K562 (cell line): Measurements from ENCODE around the gene AMBRA1.

Source experiments
- AFF4 ChIP-seq: sonication (generic); formaldehyde crosslinking; IDR thresholded peaks from 2 replicates; pipeline ENCODE4 v1.8.0; 2023; ENCODE audit warnings: mild to moderate bottlenecking, missing genetic modification reagents
- CTCF ChIP-seq, 3 experiments: IDR thresholded peaks in 2 of 3; conservative IDR thresholded peaks in 1 of 3; 2 replicates each; pipeline ENCODE4 v1.5.1; 2011 to 2012; ENCODE audit warnings: low read length in 3 of 3, mild to moderate bottlenecking in 3 of 3, control low read depth in 2 of 3, improper control_type of control experiment in 1 of 3, inconsistent platforms in 1 of 3, low read depth in 1 of 3, mixed read lengths in 1 of 3, moderate library complexity in 1 of 3; ENCODE audit not compliant: insufficient read depth in 2 of 3
- JUND ChIP-seq, 2 experiments: IDR thresholded peaks; 2 replicates in 1 of 2; 3 replicates in 1 of 2; pipeline ENCODE4 v1.6.1; 2011; ENCODE audit warnings: borderline replicate concordance in 2 of 2, low read depth in 2 of 2, low read length in 2 of 2, improper control_type of control experiment in 1 of 2, missing biosample characterization in 1 of 2, missing genetic modification characterization in 1 of 2, missing genetic modification reagents in 1 of 2
- KLF13 ChIP-seq: fragments of 450-650 bp; IDR thresholded peaks from 2 replicates; pipeline ENCODE4 v1.6.1; 2016; ENCODE audit warnings: missing genetic modification characterization, low read depth, mild to moderate bottlenecking, missing compliant biosample characterization, moderate library complexity, borderline replicate concordance
- POLR2AphosphoS5 ChIP-seq: IDR thresholded peaks from 2 replicates; pipeline ENCODE4 v1.6.1; 2011; ENCODE audit warnings: mild to moderate bottlenecking, low read depth, low read length, moderate library complexity; ENCODE audit not compliant: control insufficient read depth, insufficient read depth
- RUNX1 ChIP-seq: sonication (generic); IDR thresholded peaks from 2 replicates; pipeline ENCODE4 v1.6.1; 2016; ENCODE audit warnings: antibody characterized with exemption, low read depth
- TOE1 ChIP-seq, 2 experiments: fragments of 450-650 bp in 1 of 2; sonication (generic) in 1 of 2; formaldehyde crosslinking in 1 of 2; IDR thresholded peaks; 2 replicates each; pipeline versions ENCODE4 v1.7.1 to v1.8.0; 2016 to 2022; ENCODE audit warnings: borderline replicate concordance in 2 of 2, mild to moderate bottlenecking in 2 of 2, antibody characterized with exemption in 1 of 2, inconsistent platforms in 1 of 2, low read depth in 1 of 2, missing genetic modification reagents in 1 of 2, moderate library complexity in 1 of 2
- YY1 ChIP-seq, 3 experiments: IDR thresholded peaks; 2 replicates each; pipeline ENCODE4 v1.6.1; 2011; ENCODE audit warnings: low read length in 2 of 3, mild to moderate bottlenecking in 2 of 3, moderate library complexity in 2 of 3, borderline replicate concordance in 1 of 3, control low read depth in 1 of 3, low read depth in 1 of 3; ENCODE audit not compliant: insufficient read depth in 3 of 3, insufficient replicate concordance in 2 of 3, control insufficient read depth in 1 of 3, insufficient read length in 1 of 3; ENCODE audit errors: extremely low read depth in 1 of 3
- ZNF24 ChIP-seq: fragments of 450-650 bp; IDR thresholded peaks from 2 replicates; pipeline ENCODE4 v1.6.1; 2016
- TF ChIP-seq, protein P1 (sequence below): sonication (generic); formaldehyde crosslinking; IDR thresholded peaks from 2 replicates; pipeline ENCODE4 v1.8.0; 2023; ENCODE audit warnings: mild to moderate bottlenecking, missing genetic modification reagents
- TF ChIP-seq, protein P2 (sequence below): sonication (generic); formaldehyde crosslinking; IDR thresholded peaks from 2 replicates; pipeline ENCODE4 v1.8.1; 2023; ENCODE audit warnings: missing genetic modification reagents, mild to moderate bottlenecking, borderline replicate concordance

- TF ChIP-seq ZNF24 (no peak), CTCF (IDR thresholded peaks at IDR 0.05 in 2 of 3, conservative IDR thresholded peaks at IDR 0.05 in 1 of 3; ENCODE audit: insufficient read depth in 2 of 3, low read depth in 1 of 3, low read length in 3 of 3) (no peak), KLF13 (tag) (no peak), YY1 (IDR thresholded peaks at IDR 0.05; ENCODE audit: borderline replicate concordance in 1 of 3, control insufficient read depth in 1 of 3, extremely low read depth in 1 of 3, insufficient read depth in 3 of 3, insufficient read length in 1 of 3, insufficient replicate concordance in 2 of 3, low read depth in 1 of 3, low read length in 2 of 3) (no peak), AFF4 (CRISPR knock-in tag) (no peak), POLR2AphosphoS5 (no peak), TOE1 (IDR thresholded peaks at IDR 0.05; ENCODE audit: borderline replicate concordance) (no peak), TOE1 (CRISPR knock-in tag; IDR thresholded peaks at IDR 0.05; ENCODE audit: borderline replicate concordance, low read depth) (no peak), JUND (IDR thresholded peaks at IDR 0.05; ENCODE audit: borderline replicate concordance, low read depth, low read length) (no peak), JUND (tag; IDR thresholded peaks at IDR 0.05; ENCODE audit: borderline replicate concordance, low read depth, low read length) (no peak), RUNX1 (no peak)
- TF ChIP-seq, protein P1, sequence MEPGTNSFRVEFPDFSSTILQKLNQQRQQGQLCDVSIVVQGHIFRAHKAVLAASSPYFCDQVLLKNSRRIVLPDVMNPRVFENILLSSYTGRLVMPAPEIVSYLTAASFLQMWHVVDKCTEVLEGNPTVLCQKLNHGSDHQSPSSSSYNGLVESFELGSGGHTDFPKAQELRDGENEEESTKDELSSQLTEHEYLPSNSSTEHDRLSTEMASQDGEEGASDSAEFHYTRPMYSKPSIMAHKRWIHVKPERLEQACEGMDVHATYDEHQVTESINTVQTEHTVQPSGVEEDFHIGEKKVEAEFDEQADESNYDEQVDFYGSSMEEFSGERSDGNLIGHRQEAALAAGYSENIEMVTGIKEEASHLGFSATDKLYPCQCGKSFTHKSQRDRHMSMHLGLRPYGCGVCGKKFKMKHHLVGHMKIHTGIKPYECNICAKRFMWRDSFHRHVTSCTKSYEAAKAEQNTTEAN (CRISPR knock-in tag) = no peak
- TF ChIP-seq, protein P2, sequence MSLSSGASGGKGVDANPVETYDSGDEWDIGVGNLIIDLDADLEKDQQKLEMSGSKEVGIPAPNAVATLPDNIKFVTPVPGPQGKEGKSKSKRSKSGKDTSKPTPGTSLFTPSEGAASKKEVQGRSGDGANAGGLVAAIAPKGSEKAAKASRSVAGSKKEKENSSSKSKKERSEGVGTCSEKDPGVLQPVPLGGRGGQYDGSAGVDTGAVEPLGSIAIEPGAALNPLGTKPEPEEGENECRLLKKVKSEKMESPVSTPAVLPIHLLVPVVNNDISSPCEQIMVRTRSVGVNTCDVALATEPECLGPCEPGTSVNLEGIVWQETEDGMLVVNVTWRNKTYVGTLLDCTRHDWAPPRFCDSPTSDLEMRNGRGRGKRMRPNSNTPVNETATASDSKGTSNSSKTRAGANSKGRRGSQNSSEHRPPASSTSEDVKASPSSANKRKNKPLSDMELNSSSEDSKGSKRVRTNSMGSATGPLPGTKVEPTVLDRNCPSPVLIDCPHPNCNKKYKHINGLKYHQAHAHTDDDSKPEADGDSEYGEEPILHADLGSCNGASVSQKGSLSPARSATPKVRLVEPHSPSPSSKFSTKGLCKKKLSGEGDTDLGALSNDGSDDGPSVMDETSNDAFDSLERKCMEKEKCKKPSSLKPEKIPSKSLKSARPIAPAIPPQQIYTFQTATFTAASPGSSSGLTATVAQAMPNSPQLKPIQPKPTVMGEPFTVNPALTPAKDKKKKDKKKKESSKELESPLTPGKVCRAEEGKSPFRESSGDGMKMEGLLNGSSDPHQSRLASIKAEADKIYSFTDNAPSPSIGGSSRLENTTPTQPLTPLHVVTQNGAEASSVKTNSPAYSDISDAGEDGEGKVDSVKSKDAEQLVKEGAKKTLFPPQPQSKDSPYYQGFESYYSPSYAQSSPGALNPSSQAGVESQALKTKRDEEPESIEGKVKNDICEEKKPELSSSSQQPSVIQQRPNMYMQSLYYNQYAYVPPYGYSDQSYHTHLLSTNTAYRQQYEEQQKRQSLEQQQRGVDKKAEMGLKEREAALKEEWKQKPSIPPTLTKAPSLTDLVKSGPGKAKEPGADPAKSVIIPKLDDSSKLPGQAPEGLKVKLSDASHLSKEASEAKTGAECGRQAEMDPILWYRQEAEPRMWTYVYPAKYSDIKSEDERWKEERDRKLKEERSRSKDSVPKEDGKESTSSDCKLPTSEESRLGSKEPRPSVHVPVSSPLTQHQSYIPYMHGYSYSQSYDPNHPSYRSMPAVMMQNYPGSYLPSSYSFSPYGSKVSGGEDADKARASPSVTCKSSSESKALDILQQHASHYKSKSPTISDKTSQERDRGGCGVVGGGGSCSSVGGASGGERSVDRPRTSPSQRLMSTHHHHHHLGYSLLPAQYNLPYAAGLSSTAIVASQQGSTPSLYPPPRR (CRISPR knock-in tag) = no peak
Measured at GRCh38 chr11:46498179-46498578, 95.6 kb downstream of the AMBRA1 start.
